Fibroblast of gingiva (primary cell): ENCODE results near the gene UPB1.
"Not testable (repeated sequence)": the region's sequence is repeated elsewhere in the genome, so short reads cannot be mapped to it uniquely, and the experiment has no call there.

ENCODE experiments used
- DNase-seq: peaks from one replicate; pipeline ENCODE4 v3.0.0-alpha.2; 2011; ENCODE audit warnings: low read depth

Gene UPB1

DNA sequence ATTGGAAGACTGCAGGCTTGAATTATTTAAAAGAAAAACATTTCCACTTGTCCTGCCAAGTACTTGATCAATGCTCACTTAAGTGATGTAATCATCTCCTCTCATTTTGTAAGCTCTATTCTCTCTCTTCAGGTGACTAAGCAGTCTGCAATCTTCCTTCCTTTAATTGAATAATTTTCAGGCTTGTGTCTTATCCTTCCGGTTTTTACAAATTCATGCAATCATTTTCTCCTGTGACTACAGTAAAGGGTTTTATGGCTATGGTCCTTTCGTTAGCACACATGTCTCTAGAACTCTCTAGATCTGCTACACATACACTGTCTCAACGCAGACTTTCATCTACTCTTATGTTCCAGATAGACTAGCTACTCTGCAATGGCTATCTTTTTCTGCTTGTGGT is 12.6 kb upstream of the UPB1 start:
- DNase-seq, result peak; percentile 80

DNA sequence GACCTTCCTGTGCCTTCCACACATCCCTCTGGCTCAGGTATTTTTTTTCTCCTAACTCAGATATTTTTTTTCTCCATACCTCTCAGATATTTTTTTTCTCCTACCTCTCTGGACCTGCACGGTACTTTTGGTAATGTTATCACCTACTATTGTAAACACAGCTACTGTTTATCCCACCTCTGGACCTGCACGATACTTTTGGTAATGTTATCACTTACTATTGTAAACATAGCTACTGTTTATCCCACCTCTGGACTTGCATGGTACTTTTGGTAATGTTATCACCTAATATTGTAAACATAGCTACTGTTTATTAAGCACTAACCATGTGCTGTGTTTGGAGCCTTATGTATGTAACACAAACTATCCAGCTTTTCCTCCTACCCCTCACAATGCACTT is 12.1 kb upstream of the UPB1 start:
- DNase-seq, result no peak

DNA sequence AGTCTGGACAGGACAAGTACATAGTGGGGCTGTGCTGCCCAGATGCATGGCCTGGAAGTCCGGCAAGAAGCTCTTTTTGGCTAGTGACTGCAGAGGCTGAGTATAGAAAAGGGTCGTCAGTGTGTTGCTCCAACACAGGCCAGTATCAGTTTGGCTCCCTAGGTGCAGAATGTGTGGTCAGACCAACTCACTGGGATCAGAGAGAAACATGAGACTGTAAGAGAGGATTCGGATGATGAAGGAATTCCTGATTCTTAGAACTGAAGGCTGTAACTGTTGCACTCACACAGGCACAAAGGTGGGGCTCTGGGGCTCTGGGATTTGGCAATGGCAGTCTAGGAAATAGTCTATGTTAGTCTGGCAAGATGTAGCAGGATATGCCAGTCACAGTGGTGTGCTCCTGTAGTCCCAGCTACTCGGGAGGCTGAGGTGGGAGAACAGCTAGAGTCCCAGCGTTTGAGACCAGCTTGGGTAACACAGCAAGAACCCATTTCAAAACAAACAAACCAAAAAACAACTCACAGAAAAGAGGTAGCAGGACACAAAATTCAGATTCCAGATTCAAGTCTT is 11.1 kb upstream of the UPB1 start:
- no peak for DNase-seq

DNA sequence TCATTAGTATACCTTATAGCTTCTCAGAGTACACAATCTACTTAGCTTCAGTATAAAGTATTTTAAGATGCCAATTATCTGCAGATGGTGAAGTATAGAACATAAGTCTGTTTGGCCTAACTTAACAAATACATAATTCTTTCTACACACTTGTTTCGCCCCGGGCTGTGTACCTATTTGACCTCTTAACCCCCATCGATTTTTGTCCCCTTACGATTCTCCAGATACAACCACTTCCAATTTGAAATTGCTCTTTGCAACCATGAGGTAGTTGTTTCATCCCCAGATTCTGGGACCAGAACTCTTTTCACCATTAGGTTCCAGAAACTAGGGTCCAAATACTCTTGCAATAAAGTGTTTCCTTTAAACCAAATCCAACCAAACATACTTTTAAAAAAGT is 10.0 kb upstream of the UPB1 start:
- no peak for DNase-seq

DNA sequence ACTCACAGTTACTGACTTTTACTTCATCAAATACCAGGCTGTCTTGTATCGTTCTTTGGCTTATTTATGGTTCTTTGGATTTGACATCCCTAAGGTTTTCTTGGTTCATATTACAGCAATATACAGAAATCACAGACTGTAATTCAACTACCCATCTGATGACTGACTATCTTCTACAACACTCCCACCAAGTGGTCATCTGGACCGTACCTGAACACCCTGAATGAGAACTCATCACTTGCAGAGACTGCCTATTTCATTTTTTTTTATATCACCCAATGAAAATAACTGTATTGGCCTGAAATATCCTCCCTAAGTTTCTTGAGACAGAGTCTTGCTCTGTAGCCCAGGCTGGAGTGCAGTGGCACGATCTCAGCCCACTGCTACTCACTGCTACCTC is 9.5 kb upstream of the UPB1 start:
- no peak for DNase-seq

DNA sequence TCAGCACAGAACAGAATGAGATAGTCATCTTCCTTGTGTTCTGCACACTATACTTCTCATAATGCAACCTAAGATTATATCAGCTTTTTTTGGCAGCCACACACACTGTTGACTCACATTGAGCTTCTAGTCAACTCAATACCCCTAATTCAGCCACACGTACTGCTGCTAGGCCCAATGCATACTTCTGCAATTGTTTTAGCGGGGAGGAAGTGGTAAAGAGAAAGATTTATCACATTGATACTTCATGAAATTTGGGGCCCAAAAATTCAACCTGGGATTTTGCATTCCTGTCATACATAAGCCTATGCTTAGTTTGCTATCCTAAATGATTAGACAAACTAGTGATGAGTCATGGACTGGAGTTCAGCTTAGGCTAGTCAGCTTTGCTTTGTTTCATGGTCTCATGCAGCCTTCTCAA is 8.6 kb upstream of the UPB1 start:
- DNase-seq, result no peak

DNA sequence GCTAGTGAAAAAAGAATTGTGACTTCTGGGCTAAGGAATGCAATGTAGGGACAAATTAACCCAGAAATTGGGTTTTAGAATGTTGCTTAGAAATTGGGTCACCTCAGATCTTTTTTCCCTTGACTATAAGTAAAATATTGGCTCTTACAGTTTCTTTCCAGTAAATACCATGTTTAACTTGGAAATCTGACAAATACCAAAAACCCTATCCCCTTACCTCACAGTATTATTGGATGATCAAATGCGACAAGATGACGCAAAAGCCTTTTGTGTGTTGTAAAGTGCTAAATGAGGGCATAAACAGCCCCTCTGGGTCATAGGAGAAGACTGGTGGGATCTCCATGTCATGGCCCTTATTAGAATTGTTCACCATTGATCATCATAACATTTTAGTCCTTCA is 6.1 kb upstream of the UPB1 start:
- no peak for DNase-seq

DNA sequence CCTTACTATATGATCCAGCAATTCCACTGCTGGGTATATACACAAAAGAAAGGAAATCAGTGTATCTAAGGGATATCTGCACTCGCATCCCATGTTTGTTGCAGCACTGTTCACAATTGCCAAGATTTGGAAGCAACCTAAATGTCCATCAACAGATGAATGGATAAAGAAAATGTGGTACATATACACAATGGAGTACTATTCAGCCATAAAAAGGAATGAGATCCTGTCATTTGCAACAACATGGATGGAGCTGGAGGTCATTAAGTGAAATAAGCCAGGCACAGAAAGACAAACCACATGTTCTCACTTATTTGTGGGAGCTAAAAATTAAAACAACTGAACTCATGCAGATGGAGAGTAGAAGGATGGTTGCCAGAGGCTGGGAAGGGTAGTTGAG is 5.7 kb upstream of the UPB1 start:
- not testable (repeated sequence) for DNase-seq

DNA sequence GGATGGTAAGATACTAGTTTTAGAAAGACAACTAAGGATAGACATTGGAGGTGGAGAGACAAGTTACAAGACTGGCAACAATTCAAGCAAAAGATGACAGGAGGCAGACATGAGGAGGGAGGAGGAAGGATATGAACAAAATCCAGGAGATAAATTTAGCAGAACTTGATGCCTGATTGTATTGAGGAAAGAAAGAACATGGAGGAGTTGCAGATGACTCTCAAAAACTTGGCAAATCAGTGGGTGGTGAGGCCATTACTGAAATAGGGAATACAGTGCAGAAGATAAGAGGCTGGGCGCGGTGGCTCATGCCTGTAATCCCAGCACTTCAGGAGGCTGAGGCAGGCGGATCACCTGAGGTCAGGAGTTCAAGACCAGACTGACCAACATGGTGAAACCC is 2.7 kb upstream of the UPB1 start:
- no peak for DNase-seq

DNA sequence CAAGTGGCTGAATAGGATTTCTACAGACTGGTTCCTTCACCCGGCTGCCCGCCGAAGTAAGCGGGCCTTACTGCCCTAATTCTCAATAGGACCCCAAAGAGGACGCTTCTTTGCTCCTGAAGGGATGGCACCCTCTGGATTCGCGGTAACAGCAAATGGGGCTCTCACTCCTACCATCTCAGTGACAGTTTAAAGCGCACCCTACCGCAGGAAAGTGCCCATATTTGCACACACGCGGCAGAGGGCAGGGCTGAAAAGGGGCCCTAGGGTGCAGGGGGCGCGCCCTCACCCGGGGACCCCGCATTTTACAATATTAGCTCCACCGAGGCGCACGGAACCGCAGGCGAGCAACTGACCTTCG is 985 bp upstream of the UPB1 start:
- no peak for DNase-seq

DNA sequence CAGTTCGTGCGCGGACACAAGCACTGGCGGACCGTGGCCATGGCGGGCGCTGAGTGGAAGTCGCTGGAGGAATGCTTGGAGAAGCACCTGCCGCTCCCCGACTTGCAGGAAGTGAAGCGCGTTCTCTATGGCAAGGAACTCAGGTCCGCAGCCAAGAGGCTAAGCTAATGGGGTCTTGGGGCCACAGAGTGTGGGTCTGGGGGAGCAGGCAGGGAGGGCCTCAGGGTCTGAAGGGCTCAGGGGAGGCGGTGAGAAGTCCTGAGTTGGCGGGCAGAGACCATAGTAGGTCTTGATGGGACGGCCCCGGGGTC is 188 bp downstream of the UPB1 start:
- DNase-seq, result no peak

DNA sequence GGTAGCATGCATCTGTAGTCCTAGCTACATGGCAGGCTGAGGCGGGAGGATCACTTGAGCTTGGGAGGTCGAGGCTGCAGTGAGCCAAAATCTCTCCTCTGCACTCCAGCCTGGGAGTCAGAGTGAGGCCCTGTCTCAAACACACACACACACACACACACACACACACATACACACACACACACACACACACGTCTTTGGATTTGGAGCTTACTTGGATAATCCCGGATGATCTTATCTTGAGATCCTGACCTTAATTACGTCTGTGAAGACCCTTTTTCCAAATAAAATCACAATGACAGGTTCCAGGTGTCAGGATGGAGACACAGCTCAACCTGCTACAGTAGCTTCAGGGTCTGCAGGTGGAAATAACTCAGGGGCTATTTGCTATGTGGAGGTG is 1.1 kb downstream of the UPB1 start:
- no peak for DNase-seq

DNA sequence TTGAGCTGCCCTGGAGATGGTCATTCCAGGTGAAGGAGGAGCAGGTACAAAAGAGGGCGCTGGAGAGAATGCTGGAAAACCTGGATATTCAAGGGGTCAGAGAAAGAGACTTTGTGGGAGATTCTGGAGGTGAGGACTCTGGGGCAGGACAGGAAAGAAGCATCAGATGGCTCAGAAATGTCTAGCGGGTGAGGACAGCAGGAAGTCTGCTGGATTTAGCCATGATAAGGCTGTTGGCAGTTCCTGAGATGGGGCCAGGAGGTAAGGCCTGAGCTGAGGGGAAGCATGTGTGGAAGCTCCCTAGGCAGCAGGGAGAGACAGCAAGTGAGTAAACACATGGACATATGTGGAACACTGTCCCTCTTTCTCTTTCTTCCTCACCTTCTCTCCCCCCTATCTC is 1.5 kb downstream of the UPB1 start:
- DNase-seq, result no peak

DNA sequence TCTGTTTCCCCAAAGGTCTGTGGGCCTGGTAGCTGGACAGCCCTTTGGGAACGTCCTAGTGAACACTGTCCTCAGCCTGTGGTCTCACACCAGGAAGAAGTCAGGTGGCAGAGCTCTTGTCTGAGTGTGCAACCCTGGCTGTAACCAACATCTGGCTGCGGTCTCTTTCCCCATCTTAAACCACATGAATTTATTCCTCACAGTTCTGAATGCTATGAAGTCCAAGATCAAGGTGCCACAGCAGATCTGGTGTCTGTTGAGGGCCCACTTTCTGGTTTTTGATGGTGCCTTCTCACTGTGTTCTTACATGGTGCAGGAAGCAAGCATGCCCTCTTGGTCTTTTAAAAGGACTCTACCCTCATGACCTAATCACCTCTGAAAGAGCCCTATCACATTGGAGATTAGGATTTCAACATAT is 2.7 kb downstream of the UPB1 start:
- DNase-seq, result no peak

DNA sequence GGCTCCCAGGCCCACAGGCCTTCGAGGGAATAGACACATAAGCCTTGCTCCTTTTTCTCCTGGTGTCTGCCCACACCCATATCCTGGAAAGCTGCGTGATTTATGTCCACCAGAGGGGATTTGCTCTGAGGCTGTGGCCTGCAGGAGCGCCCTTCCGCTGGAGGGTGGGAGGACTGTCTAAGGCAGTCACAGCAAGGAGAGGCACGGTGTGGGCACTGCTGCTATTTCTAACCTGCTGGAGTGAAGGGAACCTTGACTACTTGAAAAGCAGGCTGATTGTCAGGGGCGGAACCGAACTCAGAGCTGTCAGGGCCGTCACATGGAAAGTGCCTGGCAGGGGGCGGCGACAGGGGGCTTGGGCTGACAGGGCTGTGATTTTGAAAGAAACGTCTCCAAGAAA is 3.7 kb downstream of the UPB1 start:
- no peak for DNase-seq

DNA sequence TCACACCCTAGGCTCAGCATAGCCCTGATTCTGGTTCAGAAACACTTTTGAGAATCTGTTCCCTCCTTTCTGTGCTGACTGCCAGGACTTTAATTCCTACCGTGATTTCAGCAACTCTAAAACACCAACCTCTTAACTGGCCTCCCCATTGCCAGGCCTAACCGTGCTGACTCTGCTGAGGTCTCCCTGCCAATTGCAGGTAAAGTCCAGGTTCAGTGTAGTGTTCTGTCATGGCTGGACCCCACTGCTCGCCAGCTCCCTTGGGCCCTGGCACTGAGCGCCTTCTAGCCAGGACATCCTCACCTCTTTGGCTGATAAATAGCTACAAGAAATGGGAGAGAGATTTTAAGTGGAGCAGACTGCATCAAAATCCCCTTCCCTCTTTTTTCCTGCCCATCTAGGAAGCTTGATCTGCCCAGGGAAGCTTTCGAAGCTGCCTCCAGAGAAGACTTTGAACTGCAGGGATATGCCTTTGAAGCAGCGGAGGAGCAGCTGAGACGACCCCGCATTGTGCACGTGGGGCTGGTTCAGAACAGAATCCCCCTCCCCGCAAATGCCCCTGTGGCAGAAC is 4.7 kb downstream of the UPB1 start:
- DNase-seq, result no peak

DNA sequence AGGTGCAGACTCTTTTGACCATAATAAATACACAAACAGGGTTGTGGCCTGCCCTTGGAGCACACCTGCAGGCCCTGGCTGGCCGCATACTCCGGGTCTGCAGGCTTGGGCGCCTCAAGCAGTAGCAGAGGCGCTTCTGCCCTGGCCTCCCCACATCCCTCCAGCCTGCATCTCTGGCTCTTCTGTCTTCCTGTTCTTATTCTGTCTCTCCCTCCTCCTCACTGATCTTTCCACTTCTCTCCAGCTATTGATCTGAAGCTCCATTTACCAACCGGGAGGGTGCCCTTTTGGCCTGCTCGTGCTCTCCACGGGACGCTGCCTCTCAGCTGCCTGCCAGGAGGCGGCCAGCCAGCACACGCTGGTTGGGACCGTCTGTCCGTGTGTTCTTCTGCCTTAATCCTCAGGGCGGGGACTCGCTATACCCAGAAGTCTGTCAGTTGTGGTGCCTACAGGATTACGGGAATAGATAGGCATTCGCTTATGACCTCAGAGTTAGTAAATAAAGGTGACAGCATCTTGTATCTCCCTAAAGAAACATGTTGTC is 5.2 kb downstream of the UPB1 start:
- DNase-seq, result no peak

DNA sequence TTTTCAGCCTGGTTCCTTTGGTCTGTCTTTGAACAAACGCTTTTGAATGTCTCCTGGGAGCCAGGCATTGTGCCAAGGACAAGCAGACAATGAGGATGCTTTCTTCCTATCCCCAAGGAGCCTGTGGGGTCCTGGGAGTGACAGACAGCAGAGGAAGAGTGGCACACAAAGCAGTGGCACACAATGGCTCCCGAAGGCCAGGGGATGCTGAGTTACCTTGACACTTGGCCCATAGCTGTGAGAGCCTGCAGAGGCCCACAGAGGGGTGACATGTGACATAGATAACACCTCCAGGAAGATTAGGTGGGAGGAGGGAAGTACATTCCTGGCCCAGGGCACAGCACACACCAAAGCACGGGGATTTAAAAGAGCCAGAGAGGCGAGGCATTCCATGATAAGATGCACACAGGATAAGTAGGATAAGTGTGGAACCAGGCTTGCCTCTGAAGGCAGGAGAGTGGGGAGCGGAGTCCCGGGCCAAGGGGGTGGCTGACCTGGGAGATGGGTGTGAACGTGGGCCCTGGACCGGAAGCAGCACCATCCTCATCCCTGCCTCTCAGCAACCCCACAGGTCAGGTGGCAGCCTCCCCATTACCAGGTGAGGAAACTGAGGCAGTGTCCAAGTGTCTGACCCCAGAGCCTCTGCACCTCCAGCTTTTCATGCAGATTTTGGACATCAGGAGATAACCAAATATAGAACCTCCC is 6.3 kb downstream of the UPB1 start:
- DNase-seq, result no peak

DNA sequence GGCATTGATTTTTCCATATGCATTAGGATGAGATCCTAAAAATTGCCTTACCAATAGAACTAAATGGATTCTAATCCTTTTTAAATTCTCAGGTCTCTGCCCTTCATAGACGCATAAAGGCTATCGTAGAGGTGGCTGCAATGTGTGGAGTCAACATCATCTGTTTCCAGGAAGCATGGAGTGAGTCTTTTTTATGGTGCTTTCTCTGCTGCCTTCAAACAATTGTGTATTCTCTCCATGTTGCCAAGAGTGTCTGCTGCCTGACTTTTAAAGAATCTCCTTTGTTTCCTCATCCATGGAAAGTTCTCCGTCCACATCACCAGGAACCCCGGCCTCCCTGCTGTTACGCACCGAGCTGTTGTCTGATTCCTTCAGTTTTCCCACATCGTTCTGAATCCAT is 6.9 kb downstream of the UPB1 start:
- no peak for DNase-seq

DNA sequence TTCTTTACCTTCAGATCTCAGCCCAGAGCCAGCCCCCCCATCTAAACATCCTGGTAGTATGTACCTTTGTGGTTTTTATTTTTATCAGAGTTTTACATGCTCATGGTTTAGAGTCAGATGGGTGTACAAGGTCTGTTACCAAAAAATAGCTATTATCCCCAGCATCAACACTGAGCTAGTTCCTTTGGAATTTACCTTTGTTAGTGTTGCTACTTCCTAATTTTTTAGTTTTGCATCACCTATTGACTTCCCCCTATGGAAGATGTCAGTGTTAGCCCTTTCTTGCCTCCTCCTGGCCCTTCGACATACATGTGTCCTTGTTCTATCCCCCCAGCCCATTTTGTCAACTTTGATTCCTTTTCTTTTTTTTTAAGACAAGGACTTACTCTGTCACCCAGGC is 7.4 kb downstream of the UPB1 start:
- DNase-seq, result no peak

DNA sequence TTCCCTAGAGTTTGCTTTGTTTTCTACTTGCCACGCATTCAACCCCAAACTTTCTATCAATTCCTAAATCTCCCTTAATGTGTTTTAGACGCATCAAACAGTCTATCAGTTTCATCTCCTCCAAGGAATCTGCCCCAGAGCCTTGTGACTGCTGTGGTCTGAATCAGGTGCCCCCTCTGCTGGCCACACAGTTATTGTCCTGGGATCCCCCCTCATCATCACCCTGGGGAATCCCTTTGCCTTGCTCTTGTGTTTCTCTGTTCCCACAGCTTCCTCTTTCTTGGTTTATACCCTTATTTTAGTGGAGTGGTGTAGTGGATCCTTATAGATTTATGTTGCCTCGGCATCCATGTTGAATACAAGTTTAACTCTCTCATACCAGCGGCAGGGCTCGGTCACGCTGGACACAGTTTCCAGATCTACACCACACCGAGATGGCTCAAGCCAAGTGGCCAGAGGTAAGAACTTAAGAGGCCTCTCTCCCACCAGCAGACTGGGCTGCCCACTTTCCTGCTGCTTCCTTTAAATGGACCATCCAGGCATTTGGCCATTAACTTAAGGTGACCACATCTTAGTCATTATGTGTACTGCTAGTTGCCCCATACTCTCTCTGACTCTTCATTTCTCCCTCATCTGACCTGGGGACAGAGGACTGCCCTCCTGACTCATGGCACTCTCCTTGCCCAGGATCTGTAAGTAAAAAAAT is 8.2 kb downstream of the UPB1 start:
- DNase-seq, result peak; percentile 29

DNA sequence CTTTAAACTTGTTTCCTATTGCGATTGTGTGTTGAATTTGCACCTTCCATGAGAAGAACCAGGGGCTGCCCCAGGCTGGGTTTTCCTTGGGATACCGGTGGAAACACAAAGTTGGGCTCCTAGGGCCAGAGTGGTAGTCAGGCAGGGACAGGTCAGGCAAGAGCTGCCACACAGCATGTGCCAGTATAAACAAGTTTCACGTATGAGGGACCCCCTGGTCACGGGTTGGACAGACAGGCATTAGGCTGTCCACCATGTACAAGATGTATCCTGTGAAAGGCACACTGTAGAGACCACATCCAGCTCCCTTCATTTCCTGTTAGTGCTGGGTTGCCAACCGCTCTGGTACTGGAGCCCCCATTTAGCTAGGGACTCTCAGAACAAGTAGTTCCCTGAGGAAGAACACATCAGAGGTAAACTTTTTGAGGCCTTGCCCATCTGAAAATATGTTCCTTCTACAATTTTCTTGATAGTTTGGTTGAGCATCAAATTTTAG is 8.8 kb downstream of the UPB1 start:
- no peak for DNase-seq

DNA sequence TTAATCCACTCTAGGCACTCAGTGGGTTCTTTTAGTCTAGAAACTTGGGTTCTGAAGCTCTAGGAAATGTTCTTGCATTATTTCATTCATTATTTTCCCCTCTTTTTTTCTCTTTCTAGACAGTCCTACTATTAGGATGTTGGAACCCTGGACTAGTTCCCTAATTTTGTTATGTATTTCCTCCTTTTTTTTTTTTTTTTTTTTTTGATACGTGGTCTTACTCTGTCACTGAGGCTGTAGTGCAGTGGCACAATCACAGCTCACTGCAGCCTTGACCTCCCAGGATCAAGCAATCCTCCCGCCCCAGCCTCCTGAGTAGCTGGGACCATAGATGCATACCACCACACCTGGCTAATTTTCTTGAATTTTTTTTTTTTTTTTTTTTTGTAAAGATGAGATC is 9.4 kb downstream of the UPB1 start:
- DNase-seq, result no peak
